ENCODE data around the gene NHEJ1.

- TF ChIP-seq CTCF (IDR thresholded peaks at IDR 0.05) (no peak), POLR2AphosphoS5 (IDR thresholded peaks at IDR 0.05) (no peak), POLR2A (IDR thresholded peaks at IDR 0.05) (no peak)
Measured at GRCh38 chr2:219184121-219184520, 23.5 kb upstream of the NHEJ1 start.
